GM18907 (cell line): ENCODE data around the gene CDK2.
"Not testable (repeated sequence)": the region's sequence is repeated elsewhere in the genome, so short reads cannot be mapped to it uniquely, and the experiment has no call there.

Experiments
- ATAC-seq: cut with Tn5 transposase; IDR thresholded peaks from one replicate; pipeline ENCODE4 v1.9.1; 2021; ENCODE audit warnings: mild to moderate bottlenecking, moderate library complexity; ENCODE audit not compliant: unreplicated experiment

Gene CDK2

GRCh38 chr12:55966408-55967281 lies at the start of gene CDK2:
CDK2 (plus strand) TSS chr12:55966830; CDS start chr12:55967009, 179 bp downstream.
- ATAC-seq = peak; percentile 92

- not testable (repeated sequence) for ATAC-seq
Observed at GRCh38 chr12:55919032-55919431, 47.6 kb upstream of the CDK2 start.

GRCh38 chr12:55922126-55922525 lies 44.5 kb upstream of the CDK2 start:
- no peak for ATAC-seq

DNA sequence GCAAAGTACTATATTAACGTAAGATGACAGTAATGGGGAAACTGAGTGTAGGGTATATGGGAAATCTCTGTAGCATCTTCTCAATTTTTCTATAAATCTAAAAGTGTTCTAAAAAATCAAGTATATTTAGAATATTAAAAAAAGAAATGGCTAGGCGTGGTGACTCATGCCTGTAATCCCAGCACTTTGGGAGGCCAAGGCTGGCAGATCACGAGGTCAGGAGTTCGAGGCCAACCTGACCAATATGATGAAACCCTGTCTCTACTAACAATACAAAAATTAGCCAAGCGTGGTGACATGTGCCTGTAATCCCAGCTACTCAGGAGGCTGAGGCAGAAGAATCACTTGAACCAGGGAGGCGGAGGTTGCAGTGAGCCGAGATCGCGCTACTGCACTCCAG lies 43.0 kb upstream of the CDK2 start:
- not testable (repeated sequence) for ATAC-seq

DNA sequence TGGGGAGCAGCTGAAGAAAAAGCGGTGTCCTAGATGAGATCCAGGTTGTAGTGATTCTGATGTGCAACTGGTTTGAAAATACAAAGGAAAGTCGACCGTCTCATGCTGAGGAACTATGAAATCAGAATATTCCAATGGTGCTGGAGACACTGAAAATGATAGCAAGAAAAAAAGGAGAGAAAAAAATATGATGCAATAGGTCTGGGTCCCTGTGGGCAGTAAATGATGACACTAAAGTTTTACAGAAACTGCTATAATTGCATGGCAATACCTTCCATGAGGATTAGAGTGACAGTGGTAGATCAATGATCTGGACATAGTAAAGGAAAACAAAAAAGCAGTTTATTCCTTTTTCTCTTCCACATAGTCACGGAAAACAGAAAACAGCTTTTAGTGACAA lies 41.3 kb upstream of the CDK2 start:
- ATAC-seq = no peak

- no peak for ATAC-seq
Observed at GRCh38 chr12:55925870-55926737, 40.5 kb upstream of the CDK2 start.

- ATAC-seq = peak; percentile 49
Observed at GRCh38 chr12:55926738-55927587, 39.7 kb upstream of the CDK2 start.

GRCh38 chr12:55927588-55928502 lies 38.8 kb upstream of the CDK2 start, which contains the start of gene PYM1:
PYM1 (minus strand) TSS chr12:55927894; CDS start chr12:55927761, 133 bp downstream.
- ATAC-seq = peak; percentile 36

DNA sequence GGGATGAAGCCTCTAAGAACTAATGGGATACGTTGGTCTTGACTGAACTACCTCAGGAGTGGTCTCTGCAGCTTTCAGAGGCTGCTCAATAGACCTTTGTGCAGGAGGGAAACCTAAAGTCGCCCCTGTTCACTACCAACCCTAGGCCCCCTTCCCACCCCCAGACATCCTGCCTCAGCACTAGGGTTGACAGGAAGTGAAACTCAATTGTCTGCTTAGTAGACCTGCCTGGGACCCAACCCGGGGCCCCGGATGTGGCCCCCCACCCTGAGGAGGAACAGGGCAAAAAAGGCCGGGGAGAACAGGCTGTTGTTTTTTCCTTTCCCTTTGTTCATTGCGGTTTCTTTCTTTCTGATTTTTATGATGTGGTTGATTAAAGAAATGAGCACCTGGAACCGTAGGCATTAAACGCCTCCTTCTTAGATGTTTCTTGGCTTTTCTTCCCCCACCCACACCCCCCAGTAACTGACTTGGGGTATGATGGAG lies 37.3 kb upstream of the CDK2 start:
- ATAC-seq = peak; percentile 44

GRCh38 chr12:55930771-55931316 lies 35.8 kb upstream of the CDK2 start, which contains the start of gene DGKA:
DGKA (plus strand) TSS chr12:55931162; CDS start chr12:55936504, 5,342 bp downstream.
- peak; percentile 17 for ATAC-seq

- ATAC-seq = no peak
Observed at GRCh38 chr12:55931317-55931779, 35.3 kb upstream of the CDK2 start.

GRCh38 chr12:55931780-55932550 lies 34.7 kb upstream of the CDK2 start:
- ATAC-seq = no peak

GRCh38 chr12:55932551-55932910 lies 34.1 kb upstream of the CDK2 start:
- no peak for ATAC-seq

GRCh38 chr12:55933169-55933798 lies 33.3 kb upstream of the CDK2 start:
- ATAC-seq = no peak

DNA sequence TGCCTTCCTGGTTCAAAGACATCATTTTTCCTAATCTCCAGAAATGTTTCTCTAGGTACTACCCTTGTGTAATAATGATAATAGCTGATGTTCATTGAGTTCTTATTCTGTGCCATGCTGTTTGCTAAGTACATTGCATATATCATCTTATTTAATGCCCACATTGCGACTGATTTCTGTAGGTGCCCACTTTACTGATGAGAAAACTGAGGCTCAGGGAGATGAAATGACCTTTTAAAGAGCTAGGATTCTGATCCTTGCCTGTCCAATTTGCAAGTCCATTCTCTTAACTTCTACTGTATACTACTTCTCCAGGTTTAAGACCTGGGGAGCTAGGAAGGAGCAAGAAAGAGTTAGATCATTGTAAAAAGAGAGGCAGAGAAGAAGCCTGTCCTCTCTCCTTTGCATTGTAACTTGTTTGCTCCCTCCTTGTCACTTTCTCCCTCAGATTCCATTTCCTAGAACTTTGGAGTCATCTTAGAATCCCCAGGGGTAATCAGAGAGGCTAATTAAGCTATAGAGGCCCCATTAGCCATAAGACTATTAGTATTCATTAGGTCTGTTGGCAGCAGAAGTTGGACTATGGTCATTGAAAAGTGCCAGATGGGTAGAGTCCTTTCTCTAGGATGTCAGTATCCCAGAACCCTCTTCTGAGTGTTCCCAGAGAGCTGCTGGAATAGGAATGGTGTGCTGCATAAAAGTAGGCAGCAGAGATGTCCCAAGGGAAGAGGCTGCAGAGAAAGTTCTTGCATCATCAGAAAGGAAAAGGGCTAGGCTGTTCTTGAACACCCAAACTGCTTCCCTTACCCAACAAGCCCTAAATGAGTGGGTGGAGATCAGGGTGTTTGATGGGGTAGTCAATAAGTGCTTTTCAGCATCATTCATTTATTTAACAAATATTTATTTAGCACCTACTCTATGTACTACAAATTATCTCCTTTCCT lies 32.6 kb upstream of the CDK2 start:
- ATAC-seq = no peak

- no peak for ATAC-seq
Observed at GRCh38 chr12:55934773-55935172, 31.9 kb upstream of the CDK2 start.

- ATAC-seq = no peak
Observed at GRCh38 chr12:55935738-55936151, 30.9 kb upstream of the CDK2 start.
